AG09319 (cell line): Measurements from ENCODE around the gene CFDP1.

ENCODE experiments used
- DNase-seq: peaks from one replicate; pipeline ENCODE4 v3.0.0-alpha.2; 2010; ENCODE audit warnings: low read depth; ENCODE audit errors: extremely low read depth
- TF ChIP-seq, protein P1 (sequence below): IDR thresholded peaks from 2 replicates; pipeline ENCODE4 v1.5.1; 2011; ENCODE audit warnings: low read depth, mild to moderate bottlenecking, inconsistent platforms, low read length, moderate library complexity

Gene CFDP1

DNA sequence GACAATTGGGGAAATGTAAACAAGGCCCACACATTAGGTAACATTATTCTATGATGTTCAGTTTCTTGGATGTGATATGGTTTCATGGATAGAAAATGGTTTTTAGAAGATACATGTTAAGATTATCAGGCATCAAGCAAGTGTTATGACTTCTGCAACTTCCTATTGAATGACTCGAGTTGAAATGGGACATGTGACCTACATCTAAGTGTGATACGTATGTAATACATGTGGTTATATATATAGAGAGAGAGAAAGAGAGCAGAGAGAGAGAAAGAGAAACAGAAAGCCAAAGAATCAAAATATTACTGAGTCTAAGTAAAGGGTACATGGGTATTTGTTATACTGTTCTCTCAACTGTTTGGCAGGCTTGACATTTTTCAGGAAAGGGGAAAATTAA is 29.5 kb upstream of the CFDP1 start:
- DNase-seq: no peak
- TF ChIP-seq, protein P1, sequence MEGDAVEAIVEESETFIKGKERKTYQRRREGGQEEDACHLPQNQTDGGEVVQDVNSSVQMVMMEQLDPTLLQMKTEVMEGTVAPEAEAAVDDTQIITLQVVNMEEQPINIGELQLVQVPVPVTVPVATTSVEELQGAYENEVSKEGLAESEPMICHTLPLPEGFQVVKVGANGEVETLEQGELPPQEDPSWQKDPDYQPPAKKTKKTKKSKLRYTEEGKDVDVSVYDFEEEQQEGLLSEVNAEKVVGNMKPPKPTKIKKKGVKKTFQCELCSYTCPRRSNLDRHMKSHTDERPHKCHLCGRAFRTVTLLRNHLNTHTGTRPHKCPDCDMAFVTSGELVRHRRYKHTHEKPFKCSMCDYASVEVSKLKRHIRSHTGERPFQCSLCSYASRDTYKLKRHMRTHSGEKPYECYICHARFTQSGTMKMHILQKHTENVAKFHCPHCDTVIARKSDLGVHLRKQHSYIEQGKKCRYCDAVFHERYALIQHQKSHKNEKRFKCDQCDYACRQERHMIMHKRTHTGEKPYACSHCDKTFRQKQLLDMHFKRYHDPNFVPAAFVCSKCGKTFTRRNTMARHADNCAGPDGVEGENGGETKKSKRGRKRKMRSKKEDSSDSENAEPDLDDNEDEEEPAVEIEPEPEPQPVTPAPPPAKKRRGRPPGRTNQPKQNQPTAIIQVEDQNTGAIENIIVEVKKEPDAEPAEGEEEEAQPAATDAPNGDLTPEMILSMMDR: no peak

DNA sequence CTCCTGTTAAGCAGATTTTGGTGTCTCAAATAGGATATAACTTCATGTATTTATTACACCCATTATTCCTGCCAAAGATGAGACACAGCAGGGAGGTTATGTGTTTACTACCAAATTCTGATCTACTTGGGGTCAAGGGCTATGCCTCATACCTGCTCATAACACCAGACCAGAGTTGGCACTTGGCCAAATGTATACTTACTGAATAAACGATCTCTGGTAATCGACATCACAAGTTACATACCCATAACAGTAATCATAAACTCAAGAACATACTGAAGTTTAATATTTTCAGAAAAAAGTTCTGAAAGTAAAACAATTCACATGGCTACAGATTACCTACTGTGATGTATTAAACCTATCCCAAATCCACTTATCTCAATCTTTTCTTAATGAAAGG is 28.3 kb upstream of the CFDP1 start:
- DNase-seq: no peak
- TF ChIP-seq, protein P1: no peak

DNA sequence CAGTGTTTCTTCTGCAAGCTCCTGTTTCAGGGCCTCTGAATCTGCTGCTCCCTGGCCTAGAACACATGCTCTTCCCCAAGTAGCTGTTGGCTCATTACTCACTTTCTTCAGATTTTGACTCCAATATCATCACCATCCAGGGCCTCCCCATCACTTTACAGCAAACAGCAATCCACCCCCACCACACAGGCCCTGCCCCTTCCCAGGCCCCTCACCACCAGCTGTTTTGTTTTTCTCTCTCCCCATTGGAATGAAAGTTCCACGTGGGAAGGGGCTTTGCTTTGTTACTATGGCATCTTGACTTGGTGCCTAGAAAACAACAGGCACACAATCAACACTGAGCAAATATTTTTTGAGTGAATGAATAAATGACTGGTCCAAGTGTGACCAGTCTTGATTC is 27.1 kb upstream of the CFDP1 start:
- TF ChIP-seq, protein P1: no peak
- no peak for DNase-seq

DNA sequence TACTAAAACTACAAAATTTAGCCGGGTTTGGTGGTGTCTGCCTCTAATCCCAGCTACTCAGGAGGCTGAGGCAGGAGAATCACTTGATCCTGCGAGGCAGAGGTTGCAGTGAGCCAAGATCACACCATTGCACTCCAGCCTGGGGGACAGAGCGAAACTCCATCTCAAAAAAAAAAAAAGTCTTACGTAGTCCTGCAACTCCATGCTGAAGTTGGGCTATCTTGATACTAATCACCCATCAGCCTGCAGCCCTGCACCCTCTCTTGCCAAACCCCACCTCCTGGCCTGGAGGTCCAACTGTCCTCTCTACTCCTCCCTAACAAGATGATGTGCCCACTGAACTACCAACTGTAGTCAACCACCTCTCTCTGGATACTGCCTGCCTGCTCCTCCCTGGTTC is 26.4 kb upstream of the CFDP1 start:
- no peak for DNase-seq
- TF ChIP-seq, protein P1: no peak

DNA sequence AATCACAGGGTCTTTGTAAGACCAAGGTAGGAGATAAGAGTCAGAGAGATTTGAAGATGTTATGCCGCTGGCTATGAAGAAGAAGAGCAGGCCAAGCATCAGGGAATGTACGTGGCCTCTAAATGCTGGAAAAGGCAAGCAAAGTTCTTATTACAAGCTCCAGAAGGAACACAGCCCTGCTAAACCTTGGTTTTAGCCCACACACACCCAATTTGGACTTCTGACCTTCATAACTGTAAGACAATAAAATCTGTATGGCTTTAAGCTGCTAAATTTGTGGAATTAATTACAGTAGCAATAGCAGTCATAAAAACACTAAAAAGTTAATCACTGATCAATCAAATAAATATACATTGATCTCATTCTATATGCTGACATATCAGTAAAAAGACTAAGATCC is 25.1 kb upstream of the CFDP1 start:
- TF ChIP-seq, protein P1: no peak
- DNase-seq: no peak

DNA sequence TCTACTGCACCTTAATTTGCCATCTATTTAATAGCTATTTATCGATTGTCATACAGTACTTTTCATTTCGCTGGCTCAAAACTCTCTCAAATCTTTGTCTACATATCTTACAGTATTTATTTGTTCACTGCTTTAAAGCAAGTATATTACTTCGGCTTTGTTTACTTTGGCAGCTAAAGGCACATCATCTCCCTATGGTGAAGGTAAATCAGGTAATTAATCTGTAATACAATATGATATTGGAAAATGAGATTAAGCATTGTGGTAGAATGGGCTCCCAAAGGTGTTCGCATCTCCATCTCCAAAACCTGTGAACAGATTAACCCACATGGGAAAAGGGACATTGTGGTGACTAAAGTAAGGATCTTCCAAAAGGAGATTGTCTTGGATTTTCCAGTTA is 24.7 kb upstream of the CFDP1 start:
- TF ChIP-seq, protein P1: no peak
- DNase-seq: no peak

DNA sequence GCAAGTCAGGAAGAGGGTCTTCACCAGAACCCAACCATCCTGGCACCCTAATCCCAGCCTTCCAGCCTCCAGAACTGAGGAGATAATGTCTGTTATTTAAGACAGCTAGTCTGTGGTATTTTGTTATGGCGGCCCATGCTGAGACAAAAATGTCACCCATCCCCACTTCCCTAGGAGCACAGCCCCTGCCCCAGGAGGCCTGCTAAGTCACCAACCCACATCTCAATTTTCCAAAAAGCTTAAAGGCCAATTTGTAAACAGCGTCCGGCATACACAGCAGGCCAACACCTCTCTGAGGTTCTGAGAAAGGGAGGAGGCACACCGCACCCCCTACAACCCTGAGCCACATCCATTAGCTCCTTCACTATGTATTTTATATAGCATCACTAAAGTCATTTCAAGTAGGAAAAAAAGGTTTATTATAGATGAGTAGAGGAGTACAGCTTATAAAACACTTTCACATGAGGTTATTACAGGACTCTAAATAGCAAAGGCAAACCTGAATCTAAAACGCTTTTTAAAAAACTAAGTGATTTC is 24.2 kb upstream of the CFDP1 start:
- TF ChIP-seq, protein P1: no peak
- DNase-seq: no peak
